Ishikawa (cell line): Measurements from ENCODE around the gene CACHD1.

Experiments
- CEBPB ChIP-seq: IDR thresholded peaks from 2 replicates; pipeline ENCODE4 v1.6.1; 2012
- CREB1 ChIP-seq: IDR thresholded peaks from 2 replicates; pipeline ENCODE4 v1.6.1; 2012; ENCODE audit warnings: low read depth
- EGR1 ChIP-seq: IDR thresholded peaks from 2 replicates; pipeline ENCODE4 v1.6.1; 2012
- EP300 ChIP-seq: IDR thresholded peaks from 2 replicates; pipeline ENCODE4 v1.6.1; 2012; ENCODE audit warnings: borderline replicate concordance
- FOXM1 ChIP-seq: IDR thresholded peaks from 2 replicates; pipeline ENCODE4 v1.6.1; 2012; ENCODE audit warnings: low read depth, borderline replicate concordance
- NFIC ChIP-seq: IDR thresholded peaks from 2 replicates; pipeline ENCODE4 v1.6.1; 2012
- RAD21 ChIP-seq: IDR thresholded peaks from 2 replicates; pipeline ENCODE4 v1.6.1; 2012; ENCODE audit warnings: low read depth
- TAF1 ChIP-seq: IDR thresholded peaks from 2 replicates; pipeline ENCODE4 v1.6.1; 2012; ENCODE audit warnings: low read depth, mild to moderate bottlenecking
- TCF12 ChIP-seq: IDR thresholded peaks from 2 replicates; pipeline ENCODE4 v1.6.1; 2012; ENCODE audit warnings: low read depth
- TEAD4 ChIP-seq: IDR thresholded peaks from 2 replicates; pipeline ENCODE4 v1.6.1; 2012
- YY1 ChIP-seq: IDR thresholded peaks from 2 replicates; pipeline ENCODE4 v1.6.1; 2012; ENCODE audit warnings: low read depth
- ZBTB7A ChIP-seq: IDR thresholded peaks from 2 replicates; pipeline ENCODE4 v1.6.1; 2012; ENCODE audit warnings: low read depth
- TF ChIP-seq, protein P1 (sequence below): IDR thresholded peaks from 2 replicates; pipeline ENCODE4 v1.6.1; 2012; ENCODE audit warnings: low read depth, mild to moderate bottlenecking
- TF ChIP-seq, protein P2 (sequence below): IDR thresholded peaks from 2 replicates; pipeline ENCODE4 v1.6.1; 2012
- TF ChIP-seq, protein P3 (sequence below): IDR thresholded peaks from 2 replicates; pipeline ENCODE4 v1.6.1; 2012

Gene CACHD1

GRCh38 chr1:64574301-64574700 lies 104.4 kb downstream of the CACHD1 start:
- TF ChIP-seq YY1 (no peak), NFIC (no peak), ZBTB7A (no peak), FOXM1 (no peak), CEBPB (no peak), TCF12 (no peak), CREB1 (no peak), EP300 (no peak), EGR1 (no peak), TAF1 (no peak), RAD21 (no peak), TEAD4 (no peak)
- TF ChIP-seq, protein P1, sequence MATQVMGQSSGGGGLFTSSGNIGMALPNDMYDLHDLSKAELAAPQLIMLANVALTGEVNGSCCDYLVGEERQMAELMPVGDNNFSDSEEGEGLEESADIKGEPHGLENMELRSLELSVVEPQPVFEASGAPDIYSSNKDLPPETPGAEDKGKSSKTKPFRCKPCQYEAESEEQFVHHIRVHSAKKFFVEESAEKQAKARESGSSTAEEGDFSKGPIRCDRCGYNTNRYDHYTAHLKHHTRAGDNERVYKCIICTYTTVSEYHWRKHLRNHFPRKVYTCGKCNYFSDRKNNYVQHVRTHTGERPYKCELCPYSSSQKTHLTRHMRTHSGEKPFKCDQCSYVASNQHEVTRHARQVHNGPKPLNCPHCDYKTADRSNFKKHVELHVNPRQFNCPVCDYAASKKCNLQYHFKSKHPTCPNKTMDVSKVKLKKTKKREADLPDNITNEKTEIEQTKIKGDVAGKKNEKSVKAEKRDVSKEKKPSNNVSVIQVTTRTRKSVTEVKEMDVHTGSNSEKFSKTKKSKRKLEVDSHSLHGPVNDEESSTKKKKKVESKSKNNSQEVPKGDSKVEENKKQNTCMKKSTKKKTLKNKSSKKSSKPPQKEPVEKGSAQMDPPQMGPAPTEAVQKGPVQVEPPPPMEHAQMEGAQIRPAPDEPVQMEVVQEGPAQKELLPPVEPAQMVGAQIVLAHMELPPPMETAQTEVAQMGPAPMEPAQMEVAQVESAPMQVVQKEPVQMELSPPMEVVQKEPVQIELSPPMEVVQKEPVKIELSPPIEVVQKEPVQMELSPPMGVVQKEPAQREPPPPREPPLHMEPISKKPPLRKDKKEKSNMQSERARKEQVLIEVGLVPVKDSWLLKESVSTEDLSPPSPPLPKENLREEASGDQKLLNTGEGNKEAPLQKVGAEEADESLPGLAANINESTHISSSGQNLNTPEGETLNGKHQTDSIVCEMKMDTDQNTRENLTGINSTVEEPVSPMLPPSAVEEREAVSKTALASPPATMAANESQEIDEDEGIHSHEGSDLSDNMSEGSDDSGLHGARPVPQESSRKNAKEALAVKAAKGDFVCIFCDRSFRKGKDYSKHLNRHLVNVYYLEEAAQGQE = no peak
- TF ChIP-seq, protein P2, sequence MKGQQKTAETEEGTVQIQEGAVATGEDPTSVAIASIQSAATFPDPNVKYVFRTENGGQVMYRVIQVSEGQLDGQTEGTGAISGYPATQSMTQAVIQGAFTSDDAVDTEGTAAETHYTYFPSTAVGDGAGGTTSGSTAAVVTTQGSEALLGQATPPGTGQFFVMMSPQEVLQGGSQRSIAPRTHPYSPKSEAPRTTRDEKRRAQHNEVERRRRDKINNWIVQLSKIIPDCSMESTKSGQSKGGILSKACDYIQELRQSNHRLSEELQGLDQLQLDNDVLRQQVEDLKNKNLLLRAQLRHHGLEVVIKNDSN = no peak
- TF ChIP-seq, protein P3, sequence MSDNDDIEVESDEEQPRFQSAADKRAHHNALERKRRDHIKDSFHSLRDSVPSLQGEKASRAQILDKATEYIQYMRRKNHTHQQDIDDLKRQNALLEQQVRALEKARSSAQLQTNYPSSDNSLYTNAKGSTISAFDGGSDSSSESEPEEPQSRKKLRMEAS = no peak

DNA sequence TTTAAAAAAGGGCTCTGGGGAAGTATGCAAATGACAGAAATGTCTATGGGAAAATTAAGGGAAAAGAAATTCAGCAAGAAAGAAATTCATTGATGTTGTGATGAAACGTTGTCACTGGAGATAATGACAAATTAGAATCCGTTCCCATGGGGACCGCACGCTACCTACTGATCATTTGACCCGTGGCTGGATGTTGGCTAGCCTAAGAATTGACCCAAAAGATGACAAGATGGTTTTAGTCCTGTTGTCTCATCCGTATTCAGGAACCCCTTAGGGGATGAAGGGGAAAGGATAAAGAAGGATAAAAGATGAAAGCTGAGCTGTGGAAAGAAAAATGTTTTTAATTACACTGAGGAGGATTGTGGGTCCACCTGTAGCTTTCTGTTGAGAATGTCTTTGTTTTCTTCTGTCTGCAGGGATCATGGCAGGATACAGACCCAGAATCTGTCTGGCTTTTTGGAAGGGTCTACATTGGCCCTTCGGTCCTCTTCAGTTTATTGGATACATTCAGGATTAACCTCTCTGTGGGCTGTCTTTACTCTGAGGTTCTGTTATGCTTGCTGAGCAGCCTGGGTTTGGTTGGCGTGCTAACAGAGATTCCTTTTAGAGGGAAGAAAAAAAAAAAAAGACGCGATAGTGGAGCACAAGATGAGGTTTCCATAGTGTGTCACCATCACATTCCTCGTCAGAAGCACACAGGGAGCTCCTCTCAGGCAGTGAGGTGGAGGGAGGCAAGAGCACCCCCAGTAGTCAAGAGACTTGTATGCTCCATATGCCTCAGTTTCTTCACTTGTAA lies 106.2 kb downstream of the CACHD1 start:
- TF ChIP-seq, protein P1 = no peak
- TF ChIP-seq EP300 = no peak
- no peak for TF ChIP-seq YY1
- TF ChIP-seq FOXM1 = no peak
- TF ChIP-seq NFIC = no peak
- no peak for TF ChIP-seq TAF1
- no peak for TF ChIP-seq CEBPB
- TF ChIP-seq, protein P3 = no peak
- TF ChIP-seq CREB1 = no peak

GRCh38 chr1:64578270-64578973 lies 108.5 kb downstream of the CACHD1 start:
- TF ChIP-seq, protein P3 = no peak
- no peak for TF ChIP-seq TCF12
- TF ChIP-seq YY1 = no peak
- TF ChIP-seq RAD21 = no peak
- TF ChIP-seq, protein P2 = no peak
- no peak for TF ChIP-seq TAF1
- TF ChIP-seq FOXM1 = no peak
- no peak for TF ChIP-seq CREB1

GRCh38 chr1:64579767-64580166 lies 109.8 kb downstream of the CACHD1 start:
- no peak for TF ChIP-seq TEAD4
- TF ChIP-seq, protein P2 = no peak
- TF ChIP-seq, protein P1 = no peak
- TF ChIP-seq TCF12 = no peak
- no peak for TF ChIP-seq FOXM1
- no peak for TF ChIP-seq NFIC
- TF ChIP-seq RAD21 = no peak
- TF ChIP-seq, protein P3 = no peak
- no peak for TF ChIP-seq EP300
- no peak for TF ChIP-seq TAF1
- no peak for TF ChIP-seq YY1
- no peak for TF ChIP-seq ZBTB7A
- TF ChIP-seq CREB1 = no peak
- no peak for TF ChIP-seq CEBPB
- no peak for TF ChIP-seq EGR1
